HEK293 (cell line): Measurements from ENCODE around the gene CPAMD8.

Experiments
- CTCF ChIA-PET: fragments of 350-600 bp; formaldehyde crosslinking; extraction: SDS; loops from one replicate; lab custom pipeline; 2021; ENCODE audit warnings: antibody characterized with exemption; lab: Yijun Ruan, JAX
- POLR2A ChIA-PET: fragments of 300-600 bp; formaldehyde crosslinking; extraction: SDS; loops from one replicate; lab custom pipeline; 2020; ENCODE audit warnings: antibody characterized with exemption, inconsistent platforms; lab: Yijun Ruan, JAX
- H3K27ac ChIP-seq: fragments of 200-500 bp; sonication (Bioruptor generic); 2 replicates; pipeline ENCODE4 v1.5.1; 2014; ENCODE audit warnings: low read depth, low read length, control low read depth, inconsistent platforms; ENCODE audit errors: extremely low read depth
- H3K36me3 ChIP-seq, 2 experiments: fragments of 200-500 bp in 1 of 2; sonication (Bioruptor generic) in 1 of 2; 1 replicate in 1 of 2; 2 replicates in 1 of 2; pipeline ENCODE4 v1.5.1; 2014 to 2017; ENCODE audit warnings: inconsistent platforms in 2 of 2, low read length in 2 of 2; ENCODE audit not compliant: control insufficient read depth in 2 of 2, insufficient read depth in 1 of 2
- H3K4me1 ChIP-seq: fragments of 200-500 bp; sonication (Bioruptor generic); 2 replicates; pipeline ENCODE4 v1.5.1; 2014; ENCODE audit warnings: mild to moderate bottlenecking, low read length, inconsistent platforms; ENCODE audit not compliant: control insufficient read depth, insufficient read depth
- H3K4me3 ChIP-seq: 2 replicates; pipeline ENCODE4 v1.5.1; 2011; ENCODE audit warnings: low read depth, mild to moderate bottlenecking, control low read depth, low read length, moderate library complexity
- H3K9me3 ChIP-seq: fragments of 200-500 bp; sonication (Bioruptor generic); 2 replicates; pipeline ENCODE4 v1.5.1; 2014; ENCODE audit warnings: low read depth, low read length, inconsistent platforms; ENCODE audit not compliant: control insufficient read depth, insufficient read depth
- GLI4 ChIP-seq: fragments of 450-650 bp; formaldehyde crosslinking; IDR thresholded peaks from 2 replicates; pipeline ENCODE4 v1.5.1; 2016; ENCODE audit warnings: missing biosample characterization, missing genetic modification characterization
- KLF10 ChIP-seq: fragments of 450-650 bp; IDR thresholded peaks from 2 replicates; pipeline ENCODE4 v1.5.1; 2018; ENCODE audit warnings: missing biosample characterization, mild to moderate bottlenecking, missing genetic modification characterization
- SP3 ChIP-seq: fragments of 450-650 bp; formaldehyde crosslinking; IDR thresholded peaks from 2 replicates; pipeline ENCODE4 v1.5.1; 2016; ENCODE audit warnings: missing biosample characterization, missing genetic modification characterization
- ZFP37 ChIP-seq: fragments of 450-650 bp; formaldehyde crosslinking; IDR thresholded peaks from 2 replicates; pipeline ENCODE4 v1.5.1; 2016; ENCODE audit warnings: missing biosample characterization, missing genetic modification characterization
- ZIC2 ChIP-seq: fragments of 450-650 bp; formaldehyde crosslinking; IDR thresholded peaks from 2 replicates; pipeline ENCODE4 v1.5.1; 2016; ENCODE audit warnings: missing biosample characterization, missing genetic modification characterization
- ZNF157 ChIP-seq: fragments of 450-650 bp; formaldehyde crosslinking; IDR thresholded peaks from 2 replicates; pipeline ENCODE4 v1.5.1; 2016; ENCODE audit warnings: missing biosample characterization, missing genetic modification characterization
- ZNF223 ChIP-seq: fragments of 450-650 bp; formaldehyde crosslinking; IDR thresholded peaks from 2 replicates; pipeline ENCODE4 v1.5.1; 2016; ENCODE audit warnings: missing biosample characterization, missing genetic modification characterization
- ZNF394 ChIP-seq: fragments of 450-650 bp; formaldehyde crosslinking; IDR thresholded peaks from 2 replicates; pipeline ENCODE4 v1.5.1; 2016; ENCODE audit warnings: missing biosample characterization, missing genetic modification characterization, mild to moderate bottlenecking, moderate library complexity, borderline replicate concordance
- ZNF473 ChIP-seq: fragments of 450-650 bp; formaldehyde crosslinking; IDR thresholded peaks from 2 replicates; pipeline ENCODE4 v1.5.1; 2017; ENCODE audit warnings: missing biosample characterization, missing genetic modification characterization
- ZNF549 ChIP-seq: fragments of 450-650 bp; IDR thresholded peaks from 2 replicates; pipeline ENCODE4 v1.5.1; 2018; ENCODE audit warnings: missing biosample characterization, missing genetic modification characterization, mild to moderate bottlenecking, inconsistent platforms, moderate library complexity
- ZNF560 ChIP-seq: fragments of 450-650 bp; formaldehyde crosslinking; IDR thresholded peaks from 2 replicates; pipeline ENCODE4 v1.5.1; 2017; ENCODE audit warnings: missing biosample characterization, missing genetic modification characterization, borderline replicate concordance
- ZNF571 ChIP-seq: fragments of 450-650 bp; formaldehyde crosslinking; IDR thresholded peaks from 2 replicates; pipeline ENCODE4 v1.5.0; 2017; ENCODE audit warnings: missing biosample characterization, missing genetic modification characterization
- ZNF654 ChIP-seq: fragments of 450-650 bp; formaldehyde crosslinking; IDR thresholded peaks from 2 replicates; pipeline ENCODE4 v1.5.1; 2016; ENCODE audit warnings: low read depth, missing biosample characterization, missing genetic modification characterization
- ZNF670 ChIP-seq: fragments of 450-650 bp; formaldehyde crosslinking; IDR thresholded peaks from 2 replicates; pipeline ENCODE4 v1.5.1; 2016; ENCODE audit warnings: missing biosample characterization, missing genetic modification characterization, low read depth
- ZNF843 ChIP-seq: fragments of 450-650 bp; formaldehyde crosslinking; IDR thresholded peaks from 2 replicates; pipeline ENCODE4 v1.5.1; 2016; ENCODE audit warnings: missing biosample characterization, missing genetic modification characterization
- TF ChIP-seq, protein P1 (sequence below): fragments of 450-650 bp; formaldehyde crosslinking; IDR thresholded peaks from 2 replicates; pipeline ENCODE4 v1.5.1; 2016; ENCODE audit warnings: missing biosample characterization, missing genetic modification characterization
- TF ChIP-seq, protein P2 (sequence below): fragments of 450-650 bp; formaldehyde crosslinking; IDR thresholded peaks from 2 replicates; pipeline ENCODE4 v1.5.1; 2016; ENCODE audit warnings: missing biosample characterization, missing genetic modification characterization
- TF ChIP-seq, protein P3 (sequence below): fragments of 450-650 bp; formaldehyde crosslinking; IDR thresholded peaks from 2 replicates; pipeline ENCODE4 v1.5.1; 2016; ENCODE audit warnings: missing biosample characterization, missing genetic modification characterization
- TF ChIP-seq, protein P4 (sequence below): IDR thresholded peaks from 2 replicates; pipeline ENCODE4 v1.6.1; 2011; ENCODE audit warnings: mild to moderate bottlenecking, low read depth, low read length, borderline replicate concordance
- TF ChIP-seq, protein P5 (sequence below): fragments of 450-650 bp; formaldehyde crosslinking; IDR thresholded peaks from 2 replicates; pipeline ENCODE4 v1.5.1; 2017; ENCODE audit warnings: missing biosample characterization, missing genetic modification characterization
- TF ChIP-seq, protein P6 (sequence below): fragments of 450-650 bp; formaldehyde crosslinking; IDR thresholded peaks from 2 replicates; pipeline ENCODE4 v1.5.1; 2017; ENCODE audit warnings: missing biosample characterization, mild to moderate bottlenecking, missing genetic modification characterization, moderate library complexity

Gene CPAMD8

DNA sequence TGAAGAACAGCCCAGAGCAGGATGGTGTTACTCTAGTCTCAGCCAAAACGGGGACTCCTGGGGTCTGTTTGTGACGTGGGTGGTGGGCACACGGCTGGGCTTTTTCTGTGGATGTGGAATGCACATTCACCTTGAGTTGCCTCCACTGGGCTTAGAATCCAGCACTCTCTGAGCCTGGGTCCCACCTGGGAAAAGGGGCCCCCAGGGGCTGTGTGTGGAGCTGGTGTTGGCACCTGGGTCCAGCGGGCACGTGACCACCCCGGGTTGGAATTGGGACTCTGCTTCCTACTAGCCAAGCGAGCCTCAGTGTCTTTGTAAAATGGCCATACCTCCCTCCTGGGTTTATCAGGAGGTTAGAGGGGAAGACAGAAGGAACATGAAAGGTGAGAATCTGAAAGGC is 167.0 kb downstream of the CPAMD8 start:
- H3K27ac ChIP-seq = no peak overlapping the region
- H3K9me3 ChIP-seq = no peaks in the 10 kb centered on the region
- ChIA-PET POLR2A (no interaction called here), CTCF (interaction anchor here (0.7 kb wide), 1 partner anchor 181 kb away, joined by 3 read pairs; no protein-coding TSS in a partner anchor)
- peaks cover 13 to 68% of the 10 kb centered on the region in 2 experiments; a peak in 2 of 3 replicates for H3K36me3 ChIP-seq
- TF ChIP-seq, protein P1, sequence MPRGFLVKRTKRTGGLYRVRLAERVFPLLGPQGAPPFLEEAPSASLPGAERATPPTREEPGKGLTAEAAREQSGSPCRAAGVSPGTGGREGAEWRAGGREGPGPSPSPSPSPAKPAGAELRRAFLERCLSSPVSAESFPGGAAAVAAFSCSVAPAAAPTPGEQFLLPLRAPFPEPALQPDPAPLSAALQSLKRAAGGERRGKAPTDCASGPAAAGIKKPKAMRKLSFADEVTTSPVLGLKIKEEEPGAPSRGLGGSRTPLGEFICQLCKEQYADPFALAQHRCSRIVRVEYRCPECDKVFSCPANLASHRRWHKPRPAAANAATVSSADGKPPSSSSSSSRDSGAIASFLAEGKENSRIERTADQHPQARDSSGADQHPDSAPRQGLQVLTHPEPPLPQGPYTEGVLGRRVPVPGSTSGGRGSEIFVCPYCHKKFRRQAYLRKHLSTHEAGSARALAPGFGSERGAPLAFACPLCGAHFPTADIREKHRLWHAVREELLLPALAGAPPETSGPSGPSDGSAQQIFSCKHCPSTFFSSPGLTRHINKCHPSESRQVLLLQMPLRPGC (tag by site-specific recombination) = no peak
- no peak for TF ChIP-seq SP3 (tag by site-specific recombination)
- no peak for TF ChIP-seq ZNF549 (tag by site-specific recombination)
- TF ChIP-seq GLI4 (tag by site-specific recombination) = no peak
- TF ChIP-seq, protein P2, sequence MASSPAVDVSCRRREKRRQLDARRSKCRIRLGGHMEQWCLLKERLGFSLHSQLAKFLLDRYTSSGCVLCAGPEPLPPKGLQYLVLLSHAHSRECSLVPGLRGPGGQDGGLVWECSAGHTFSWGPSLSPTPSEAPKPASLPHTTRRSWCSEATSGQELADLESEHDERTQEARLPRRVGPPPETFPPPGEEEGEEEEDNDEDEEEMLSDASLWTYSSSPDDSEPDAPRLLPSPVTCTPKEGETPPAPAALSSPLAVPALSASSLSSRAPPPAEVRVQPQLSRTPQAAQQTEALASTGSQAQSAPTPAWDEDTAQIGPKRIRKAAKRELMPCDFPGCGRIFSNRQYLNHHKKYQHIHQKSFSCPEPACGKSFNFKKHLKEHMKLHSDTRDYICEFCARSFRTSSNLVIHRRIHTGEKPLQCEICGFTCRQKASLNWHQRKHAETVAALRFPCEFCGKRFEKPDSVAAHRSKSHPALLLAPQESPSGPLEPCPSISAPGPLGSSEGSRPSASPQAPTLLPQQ (tag by site-specific recombination) = no peak
- TF ChIP-seq ZIC2 (tag by site-specific recombination) = no peak
- TF ChIP-seq, protein P3, sequence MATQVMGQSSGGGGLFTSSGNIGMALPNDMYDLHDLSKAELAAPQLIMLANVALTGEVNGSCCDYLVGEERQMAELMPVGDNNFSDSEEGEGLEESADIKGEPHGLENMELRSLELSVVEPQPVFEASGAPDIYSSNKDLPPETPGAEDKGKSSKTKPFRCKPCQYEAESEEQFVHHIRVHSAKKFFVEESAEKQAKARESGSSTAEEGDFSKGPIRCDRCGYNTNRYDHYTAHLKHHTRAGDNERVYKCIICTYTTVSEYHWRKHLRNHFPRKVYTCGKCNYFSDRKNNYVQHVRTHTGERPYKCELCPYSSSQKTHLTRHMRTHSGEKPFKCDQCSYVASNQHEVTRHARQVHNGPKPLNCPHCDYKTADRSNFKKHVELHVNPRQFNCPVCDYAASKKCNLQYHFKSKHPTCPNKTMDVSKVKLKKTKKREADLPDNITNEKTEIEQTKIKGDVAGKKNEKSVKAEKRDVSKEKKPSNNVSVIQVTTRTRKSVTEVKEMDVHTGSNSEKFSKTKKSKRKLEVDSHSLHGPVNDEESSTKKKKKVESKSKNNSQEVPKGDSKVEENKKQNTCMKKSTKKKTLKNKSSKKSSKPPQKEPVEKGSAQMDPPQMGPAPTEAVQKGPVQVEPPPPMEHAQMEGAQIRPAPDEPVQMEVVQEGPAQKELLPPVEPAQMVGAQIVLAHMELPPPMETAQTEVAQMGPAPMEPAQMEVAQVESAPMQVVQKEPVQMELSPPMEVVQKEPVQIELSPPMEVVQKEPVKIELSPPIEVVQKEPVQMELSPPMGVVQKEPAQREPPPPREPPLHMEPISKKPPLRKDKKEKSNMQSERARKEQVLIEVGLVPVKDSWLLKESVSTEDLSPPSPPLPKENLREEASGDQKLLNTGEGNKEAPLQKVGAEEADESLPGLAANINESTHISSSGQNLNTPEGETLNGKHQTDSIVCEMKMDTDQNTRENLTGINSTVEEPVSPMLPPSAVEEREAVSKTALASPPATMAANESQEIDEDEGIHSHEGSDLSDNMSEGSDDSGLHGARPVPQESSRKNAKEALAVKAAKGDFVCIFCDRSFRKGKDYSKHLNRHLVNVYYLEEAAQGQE (tag by site-specific recombination) = no peak
- no peak for TF ChIP-seq KLF10
- TF ChIP-seq ZNF394 (tag by site-specific recombination) = no peak
- TF ChIP-seq ZFP37 (tag by site-specific recombination) = no peak
- no peak for TF ChIP-seq ZNF560 (tag by site-specific recombination)
- TF ChIP-seq ZNF654 (tag by site-specific recombination) = no peak
- H3K4me3 ChIP-seq = no peak overlapping the region
- H3K4me1 ChIP-seq = no peaks in the 10 kb centered on the region

DNA sequence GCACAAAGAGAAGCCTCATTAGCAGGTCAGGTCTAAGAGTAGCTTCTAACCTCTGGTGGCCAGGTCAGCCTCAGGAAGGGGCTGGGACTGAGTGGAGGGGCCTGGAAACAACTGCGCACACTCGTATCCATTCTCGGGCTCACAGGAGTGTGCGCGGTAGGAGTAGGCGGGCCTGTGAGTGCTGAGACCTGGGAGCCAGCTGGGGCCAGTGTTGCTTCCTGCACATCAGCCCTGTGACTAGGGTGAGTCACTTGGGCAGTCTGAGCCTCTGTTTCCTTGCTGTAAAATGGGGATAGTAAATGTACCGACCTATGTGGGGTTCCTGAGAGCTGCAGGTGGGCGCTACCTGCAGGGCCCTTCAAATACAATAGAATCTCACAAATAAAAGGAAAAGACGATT is 170.5 kb downstream of the CPAMD8 start:
- Histone ChIP-seq H3K27ac (no peak overlapping the region), H3K36me3 (peaks cover 4 to 74% of the 10 kb centered on the region in 2 experiments), H3K9me3 (no peaks in the 10 kb centered on the region), H3K4me1 (no peaks in the 10 kb centered on the region), H3K4me3 (no peak overlapping the region)
- POLR2A ChIA-PET = no interaction called here
- CTCF ChIA-PET = interaction anchor here (0.6 kb wide), 1 partner anchor 334 kb away, joined by 3 read pairs; no protein-coding TSS in a partner anchor
- TF ChIP-seq ZNF157 (tag by site-specific recombination) (no peak), ZNF670 (tag by site-specific recombination) (no peak), ZNF473 (tag by site-specific recombination) (no peak), ZNF843 (tag by site-specific recombination) (no peak), ZNF223 (tag by site-specific recombination) (no peak), ZNF571 (tag by site-specific recombination) (no peak)
- TF ChIP-seq, protein P4, sequence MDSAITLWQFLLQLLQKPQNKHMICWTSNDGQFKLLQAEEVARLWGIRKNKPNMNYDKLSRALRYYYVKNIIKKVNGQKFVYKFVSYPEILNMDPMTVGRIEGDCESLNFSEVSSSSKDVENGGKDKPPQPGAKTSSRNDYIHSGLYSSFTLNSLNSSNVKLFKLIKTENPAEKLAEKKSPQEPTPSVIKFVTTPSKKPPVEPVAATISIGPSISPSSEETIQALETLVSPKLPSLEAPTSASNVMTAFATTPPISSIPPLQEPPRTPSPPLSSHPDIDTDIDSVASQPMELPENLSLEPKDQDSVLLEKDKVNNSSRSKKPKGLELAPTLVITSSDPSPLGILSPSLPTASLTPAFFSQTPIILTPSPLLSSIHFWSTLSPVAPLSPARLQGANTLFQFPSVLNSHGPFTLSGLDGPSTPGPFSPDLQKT = no peak
- TF ChIP-seq, protein P5, sequence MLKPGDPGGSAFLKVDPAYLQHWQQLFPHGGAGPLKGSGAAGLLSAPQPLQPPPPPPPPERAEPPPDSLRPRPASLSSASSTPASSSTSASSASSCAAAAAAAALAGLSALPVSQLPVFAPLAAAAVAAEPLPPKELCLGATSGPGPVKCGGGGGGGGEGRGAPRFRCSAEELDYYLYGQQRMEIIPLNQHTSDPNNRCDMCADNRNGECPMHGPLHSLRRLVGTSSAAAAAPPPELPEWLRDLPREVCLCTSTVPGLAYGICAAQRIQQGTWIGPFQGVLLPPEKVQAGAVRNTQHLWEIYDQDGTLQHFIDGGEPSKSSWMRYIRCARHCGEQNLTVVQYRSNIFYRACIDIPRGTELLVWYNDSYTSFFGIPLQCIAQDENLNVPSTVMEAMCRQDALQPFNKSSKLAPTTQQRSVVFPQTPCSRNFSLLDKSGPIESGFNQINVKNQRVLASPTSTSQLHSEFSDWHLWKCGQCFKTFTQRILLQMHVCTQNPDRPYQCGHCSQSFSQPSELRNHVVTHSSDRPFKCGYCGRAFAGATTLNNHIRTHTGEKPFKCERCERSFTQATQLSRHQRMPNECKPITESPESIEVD = no peak
- TF ChIP-seq, protein P6, sequence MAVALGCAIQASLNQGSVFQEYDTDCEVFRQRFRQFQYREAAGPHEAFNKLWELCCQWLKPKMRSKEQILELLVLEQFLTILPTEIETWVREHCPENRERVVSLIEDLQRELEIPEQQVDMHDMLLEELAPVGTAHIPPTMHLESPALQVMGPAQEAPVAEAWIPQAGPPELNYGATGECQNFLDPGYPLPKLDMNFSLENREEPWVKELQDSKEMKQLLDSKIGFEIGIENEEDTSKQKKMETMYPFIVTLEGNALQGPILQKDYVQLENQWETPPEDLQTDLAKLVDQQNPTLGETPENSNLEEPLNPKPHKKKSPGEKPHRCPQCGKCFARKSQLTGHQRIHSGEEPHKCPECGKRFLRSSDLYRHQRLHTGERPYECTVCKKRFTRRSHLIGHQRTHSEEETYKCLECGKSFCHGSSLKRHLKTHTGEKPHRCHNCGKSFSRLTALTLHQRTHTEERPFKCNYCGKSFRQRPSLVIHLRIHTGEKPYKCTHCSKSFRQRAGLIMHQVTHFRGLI = no peak
